HCT116 (cell line): ENCODE results near the gene SCN8A. TPM values are rescaled to one million over a fixed set of nuclear protein-coding genes. Genes with fewer than 3 reads are reported as not detected.

Experiments used
- ATAC-seq: fragments of 200-7000 bp; cut with Tn5 transposase; 2 replicates; pipeline ENCODE4 v1.9.1; 2020; ENCODE audit warnings: mild to moderate bottlenecking, moderate library complexity
- BruUV-seq: library from RNA; stranded (reverse); fragments of 400-500 nt; replicated peaks from 2 replicates; lab custom pipeline; 2021; lab: Mats Ljungman, UMichigan
- CTCF ChIA-PET: fragments of 300-600 bp; sonication (Branson Sonifier 250); formaldehyde crosslinking; loops from one replicate; lab custom pipeline; 2021; ENCODE audit warnings: antibody characterized with exemption; lab: Charles Lee
- POLR2A ChIA-PET: fragments of 300-600, 350-600 bp; sonication (Branson Sonifier 250); formaldehyde crosslinking; loops from one replicate; lab custom pipeline; 2021; ENCODE audit warnings: antibody characterized with exemption; lab: Charles Lee
- RAD21 ChIA-PET, 2 experiments: fragments of 300-600 bp; sonication (Branson Sonifier 250); formaldehyde crosslinking; loops; one replicate each; lab custom pipeline; 2023; ENCODE audit warnings: low total read pairs in 2 of 2; ENCODE audit not compliant: uncharacterized antibody in 2 of 2, unreplicated experiment in 2 of 2, low non-redundant PET in 1 of 2; lab: Charles Lee
- DNase-seq: peaks from one replicate; pipeline ENCODE4 v3.0.0-alpha.2; 2010; ENCODE audit warnings: low read depth, low spot score
- H2AFZ ChIP-seq: fragments of 200-600 bp; shearing (Covaris generic), sonication (generic); 2 replicates; pipeline ENCODE4 v1.6.1; 2017; ENCODE audit warnings: low read depth, mixed run types, mixed read lengths, antibody characterized with exemption, low read length; ENCODE audit not compliant: poor library complexity, severe bottlenecking
- H3K27ac ChIP-seq: 2 replicates; pipeline ENCODE4 v1.5.1; 2012; ENCODE audit warnings: low read depth, low read length
- H3K27me3 ChIP-seq: fragments of 200-600 bp; sonication (generic); 2 replicates; pipeline ENCODE4 v1.6.1; 2016; ENCODE audit warnings: mixed run types, low read length, mixed read lengths; ENCODE audit not compliant: insufficient read depth
- H3K36me3 ChIP-seq, 2 experiments: fragments of 200-500 bp in 1 of 2; fragments of 200-600 bp in 1 of 2; sonication (Bioruptor generic) in 1 of 2; sonication (generic) in 1 of 2; 2 replicates each; pipeline versions ENCODE4 v1.5.1 to v1.6.1; 2014 to 2016; ENCODE audit warnings: low read length in 2 of 2, inconsistent platforms in 1 of 2, mixed read lengths in 1 of 2, mixed run types in 1 of 2; ENCODE audit not compliant: insufficient read depth in 2 of 2, control insufficient read depth in 1 of 2
- H3K4me1 ChIP-seq, 2 experiments: fragments of 200-600 bp in 1 of 2; sonication (generic) in 1 of 2; 2 replicates each; pipeline versions ENCODE4 v1.5.1 to v1.6.1; 2012 to 2017; ENCODE audit warnings: low read length in 2 of 2, inconsistent platforms in 1 of 2, mild to moderate bottlenecking in 1 of 2, mixed read lengths in 1 of 2, mixed run types in 1 of 2, moderate library complexity in 1 of 2; ENCODE audit not compliant: insufficient read depth in 2 of 2, control insufficient read depth in 1 of 2
- H3K4me2 ChIP-seq: fragments of 200-600 bp; sonication (generic); 2 replicates; pipeline ENCODE4 v1.6.1; 2017; ENCODE audit warnings: mixed run types, low read length, mixed read lengths
- H3K4me3 ChIP-seq, 2 experiments: fragments of 200-600 bp in 1 of 2; sonication (generic) in 1 of 2; replicated peaks in 1 of 2; 2 replicates each; pipeline ENCODE4 v1.5.1; 2011 to 2016; ENCODE audit warnings: low read length in 2 of 2, control low read depth in 1 of 2, low read depth in 1 of 2, mild to moderate bottlenecking in 1 of 2, mixed read lengths in 1 of 2, mixed run types in 1 of 2
- H3K79me2 ChIP-seq: fragments of 200-600 bp; sonication (generic); 2 replicates; pipeline ENCODE4 v1.6.1; 2017; ENCODE audit warnings: mild to moderate bottlenecking, mixed run types, low read length, moderate library complexity, mixed read lengths; ENCODE audit not compliant: insufficient read depth
- H3K9ac ChIP-seq: fragments of 200-600 bp; sonication (generic); 2 replicates; pipeline ENCODE4 v1.6.1; 2016; ENCODE audit warnings: low read length, mixed read lengths
- H3K9me2 ChIP-seq: fragments of 200-600 bp; sonication (generic), shearing (Covaris generic); 2 replicates; pipeline ENCODE4 v1.6.1; 2017; ENCODE audit warnings: mixed run types, mild to moderate bottlenecking, moderate library complexity; ENCODE audit not compliant: insufficient read depth
- H3K9me3 ChIP-seq, 2 experiments: fragments of 200-500 bp in 1 of 2; fragments of 200-600 bp in 1 of 2; sonication (Bioruptor generic) in 1 of 2; sonication (generic) in 1 of 2; 2 replicates each; pipeline ENCODE4 v1.6.1; 2014 to 2017; ENCODE audit warnings: low read length in 2 of 2, mixed read lengths in 2 of 2, inconsistent platforms in 1 of 2, low read depth in 1 of 2, mild to moderate bottlenecking in 1 of 2, mixed run types in 1 of 2, moderate library complexity in 1 of 2; ENCODE audit not compliant: control insufficient read depth in 1 of 2, insufficient read depth in 1 of 2
- H4K20me1 ChIP-seq: fragments of 200-600 bp; sonication (generic), shearing (Covaris generic); 2 replicates; pipeline ENCODE4 v1.6.1; 2017; ENCODE audit warnings: mixed run types, mild to moderate bottlenecking, moderate library complexity; ENCODE audit not compliant: insufficient read depth
- CBX3 ChIP-seq: IDR thresholded peaks from 2 replicates; pipeline ENCODE4 v1.6.1; 2012; ENCODE audit warnings: low read depth
- CEBPB ChIP-seq: IDR thresholded peaks from 2 replicates; pipeline ENCODE4 v1.6.1; 2012; ENCODE audit warnings: low read depth
- CTCF ChIP-seq, 3 experiments: fragments of 200-600 bp in 1 of 3; sonication (generic) in 1 of 3; IDR thresholded peaks in 2 of 3; conservative IDR thresholded peaks in 1 of 3; 2 replicates each; pipeline ENCODE4 v1.5.1; 2012 to 2017; ENCODE audit warnings: low read depth in 2 of 3, low read length in 2 of 3, antibody characterized with exemption in 1 of 3, borderline replicate concordance in 1 of 3, control low read depth in 1 of 3, mild to moderate bottlenecking in 1 of 3, mixed read lengths in 1 of 3, mixed run types in 1 of 3, moderate library complexity in 1 of 3; ENCODE audit not compliant: insufficient read depth in 1 of 3
- EZH2 ChIP-seq: fragments of 200-600 bp; sonication (generic); IDR thresholded peaks from 2 replicates; pipeline ENCODE4 v1.6.1; 2017; ENCODE audit warnings: antibody characterized with exemption, mixed run types
- EZH2phosphoT487 ChIP-seq: fragments of 200-600 bp; IDR thresholded peaks from 2 replicates; pipeline ENCODE4 v1.6.1; 2018; ENCODE audit warnings: antibody characterized with exemption, borderline replicate concordance
- FOSL1 ChIP-seq: IDR thresholded peaks from 2 replicates; pipeline ENCODE4 v1.6.1; 2012; ENCODE audit warnings: low read depth
- JUND ChIP-seq: IDR thresholded peaks from 2 replicates; pipeline ENCODE4 v1.6.1; 2012
- MAX ChIP-seq: IDR thresholded peaks from 2 replicates; pipeline ENCODE4 v1.6.1; 2012
- POLR2A ChIP-seq: IDR thresholded peaks from 2 replicates; pipeline ENCODE4 v1.7.0; 2011; ENCODE audit warnings: borderline replicate concordance; ENCODE audit not compliant: insufficient read depth, insufficient read length; ENCODE audit errors: extremely low read depth
- RAD21 ChIP-seq: IDR thresholded peaks from 2 replicates; pipeline ENCODE4 v1.6.1; 2012; ENCODE audit warnings: low read depth, mild to moderate bottlenecking
- SP1 ChIP-seq: IDR thresholded peaks from 2 replicates; pipeline ENCODE4 v1.6.1; 2012; ENCODE audit warnings: low read depth
- SRF ChIP-seq: IDR thresholded peaks from 2 replicates; pipeline ENCODE4 v1.6.1; 2012; ENCODE audit warnings: low read depth
- YY1 ChIP-seq: IDR thresholded peaks from 2 replicates; pipeline ENCODE4 v1.6.1; 2011; ENCODE audit warnings: low read length, low read depth, moderate library complexity, mild to moderate bottlenecking; ENCODE audit not compliant: insufficient replicate concordance; ENCODE audit errors: extremely low read depth
- ZNF274 ChIP-seq: fragments of 200-500 bp; sonication (Bioruptor generic); IDR thresholded peaks from 2 replicates; pipeline ENCODE4 v1.6.1; 2014; ENCODE audit warnings: mild to moderate bottlenecking, low read depth, low read length, inconsistent platforms
- intact Hi-C: fragments of 100-400 bp; cut with micrococcal nuclease; formaldehyde crosslinking; loops from 2 replicates; pipeline ENCODE4 v1.10.0; 2022
- total RNA-seq: library from RNA; stranded (reverse); gene quantifications from one replicate; pipeline ENCODE4 v1.2.1, GENCODE V29; 2021; ENCODE audit not compliant: unreplicated experiment

Gene SCN8A
- total RNA-seq, 1 experiment from 2014 or later = 7.1 TPM

- Histone ChIP-seq H2AFZ (no peak overlapping the region), H3K36me3 (no peaks in the 10 kb centered on the region), H3K27ac (no peak overlapping the region), H3K9me3 (no peaks in the 10 kb centered on the region), H3K79me2 (no peaks in the 10 kb centered on the region), H3K4me3 (no peak overlapping the region), H3K4me1 (no peaks in the 10 kb centered on the region), H3K4me2 (no peak overlapping the region), H4K20me1 (no peaks in the 10 kb centered on the region), H3K9ac (no peak overlapping the region), H3K27me3 (no peaks in the 10 kb centered on the region), H3K9me2 (no peaks in the 10 kb centered on the region)
- ChIA-PET RAD21 (no interaction called here), CTCF (no interaction called here), POLR2A (no interaction called here)
- TF ChIP-seq MAX (no peak), CTCF (IDR thresholded peaks at IDR 0.05 in 2 of 3, conservative IDR thresholded peaks at IDR 0.05 in 1 of 3; ENCODE audit: borderline replicate concordance in 1 of 3, insufficient read depth in 1 of 3, low read depth in 2 of 3, low read length in 2 of 3) (no peak), FOSL1 (no peak), ZNF274 (no peak), JUND (no peak), RAD21 (no peak), POLR2A (no peak), SRF (no peak), CBX3 (no peak), YY1 (no peak), EZH2 (no peak), CEBPB (no peak), SP1 (no peak), EZH2phosphoT487 (no peak)
- BruUV-seq = no TSS peak
- ATAC-seq (no peak), DNase-seq (no peak)
- intact Hi-C loops = no loop called here
Observed at GRCh38 chr12:51749986-51750317, 158.9 kb downstream of the SCN8A start.
